Brain microvascular endothelial cell (primary cell): ENCODE data around the gene ADGRD1.

Experiments
- DNase-seq: peaks from one replicate; pipeline ENCODE4 v3.0.0-alpha.2; 2020
- H3K27ac ChIP-seq: fragments of 250-450 bp; sonication (Bioruptor Pico); 2 replicates; pipeline ENCODE4 v1.5.1; 2020; ENCODE audit warnings: mild to moderate bottlenecking, moderate library complexity
- H3K27me3 ChIP-seq: fragments of 250-450 bp; sonication (Bioruptor Pico); replicated peaks from 2 replicates; pipeline ENCODE4 v1.5.1; 2020; ENCODE audit warnings: mild to moderate bottlenecking
- H3K36me3 ChIP-seq: fragments of 250-450 bp; sonication (Bioruptor Pico); replicated peaks from 2 replicates; pipeline ENCODE4 v1.5.1; 2020; ENCODE audit warnings: mild to moderate bottlenecking
- H3K4me3 ChIP-seq: 2 replicates; pipeline ENCODE4 v1.5.1; 2011; ENCODE audit warnings: low read depth, mild to moderate bottlenecking, control low read depth, low read length, moderate library complexity
- CTCF ChIP-seq: IDR thresholded peaks from 2 replicates; pipeline ENCODE4 v1.5.1; 2011; ENCODE audit warnings: low read depth, mild to moderate bottlenecking, moderate library complexity, low read length, control low read depth, inconsistent platforms; ENCODE audit errors: missing control alignments
- in situ Hi-C: cut with HindIII; loops from 2 replicates; pipeline ENCODE4 v1.10.0; 2017; ENCODE audit warnings: low sequenced_read_pairs, low pct_ligation_motif_present

ADGRD1 gene

GRCh38 chr12:131147293-131147692 lies 193.6 kb downstream of the ADGRD1 start:
- in situ Hi-C loops = no loop called here
- no peak for DNase-seq
- Histone ChIP-seq H3K27ac (no peak overlapping the region), H3K27me3 (no peaks in the 10 kb centered on the region), H3K4me3 (no peak overlapping the region), H3K36me3 (no peaks in the 10 kb centered on the region)
- no peak for TF ChIP-seq CTCF

- Histone ChIP-seq H3K27ac (no peak overlapping the region), H3K36me3 (no peaks in the 10 kb centered on the region), H3K27me3 (no peaks in the 10 kb centered on the region), H3K4me3 (no peak overlapping the region)
- TF ChIP-seq CTCF = no peak
- no peak for DNase-seq
- in situ Hi-C loops = no loop called here
Observed at GRCh38 chr12:131147894-131148293, 194.2 kb downstream of the ADGRD1 start.

GRCh38 chr12:131151558-131152345 lies 198.0 kb downstream of the ADGRD1 start:
- no peak for DNase-seq
- Histone ChIP-seq H3K27ac (no peak overlapping the region), H3K27me3 (no peaks in the 10 kb centered on the region), H3K36me3 (no peaks in the 10 kb centered on the region), H3K4me3 (no peak overlapping the region)
- in situ Hi-C loops = no loop called here
- no peak for TF ChIP-seq CTCF

- Histone ChIP-seq H3K27me3 (no peaks in the 10 kb centered on the region), H3K27ac (no peak overlapping the region), H3K4me3 (no peak overlapping the region), H3K36me3 (no peaks in the 10 kb centered on the region)
- TF ChIP-seq CTCF = no peak
- DNase-seq = no peak
- in situ Hi-C loops = no loop called here
Observed at GRCh38 chr12:131152587-131152986, 198.9 kb downstream of the ADGRD1 start.

- no peaks in the 10 kb centered on the region for H3K27me3 ChIP-seq
- in situ Hi-C loops = no loop called here
- H3K4me3 ChIP-seq = no peak overlapping the region
- TF ChIP-seq CTCF = no peak
- no peaks in the 10 kb centered on the region for H3K36me3 ChIP-seq
- no peak overlapping the region for H3K27ac ChIP-seq
- DNase-seq = no peak
Observed at GRCh38 chr12:131153016-131153415, 199.3 kb downstream of the ADGRD1 start.

- no peaks in the 10 kb centered on the region for H3K27me3 ChIP-seq
- no peak overlapping the region for H3K27ac ChIP-seq
- no peak for DNase-seq
- H3K4me3 ChIP-seq = no peak overlapping the region
- in situ Hi-C loops = no loop called here
- TF ChIP-seq CTCF = no peak
- no peaks in the 10 kb centered on the region for H3K36me3 ChIP-seq
Observed at GRCh38 chr12:131153956-131154355, 200.2 kb downstream of the ADGRD1 start.
